NT2/D1 (cell line): ENCODE data around the gene NUP160.
"Not testable (repeated sequence)": the region's sequence is repeated elsewhere in the genome, so short reads cannot be mapped to it uniquely, and the experiment has no call there.

Experiments used
- DNase-seq: peaks from one replicate; pipeline ENCODE4 v3.0.0-alpha.2; 2011; ENCODE audit warnings: low read depth, low spot score
- H3K27me3 ChIP-seq: 2 replicates; pipeline ENCODE4 v1.6.0; 2011; ENCODE audit warnings: mild to moderate bottlenecking; ENCODE audit not compliant: insufficient read length, insufficient read depth
- H3K36me3 ChIP-seq: 2 replicates; pipeline ENCODE4 v1.6.1; 2011; ENCODE audit warnings: mild to moderate bottlenecking, low read length, mixed read lengths; ENCODE audit not compliant: insufficient read depth, insufficient read length
- H3K4me1 ChIP-seq: 2 replicates; pipeline ENCODE4 v1.5.1; 2011; ENCODE audit not compliant: insufficient read depth, insufficient read length
- H3K4me3 ChIP-seq: 2 replicates; pipeline ENCODE4 v1.5.1; 2011; ENCODE audit warnings: low read depth; ENCODE audit not compliant: insufficient read length
- H3K9ac ChIP-seq: 2 replicates; pipeline ENCODE4 v1.6.0; 2011; ENCODE audit warnings: low read depth; ENCODE audit not compliant: insufficient read length
- H3K9me3 ChIP-seq: 2 replicates; pipeline ENCODE4 v1.5.1; 2011; ENCODE audit warnings: mild to moderate bottlenecking, low read length; ENCODE audit not compliant: insufficient read depth
- SUZ12 ChIP-seq: IDR thresholded peaks from 2 replicates; pipeline ENCODE4 v1.6.1; 2011; ENCODE audit not compliant: insufficient read length, insufficient read depth; ENCODE audit errors: extremely low read depth
- YY1 ChIP-seq: IDR thresholded peaks from 2 replicates; pipeline ENCODE4 v1.6.1; 2011; ENCODE audit not compliant: insufficient read length, insufficient read depth
- ZNF274 ChIP-seq: IDR thresholded peaks from 2 replicates; pipeline ENCODE4 v1.6.1; 2011; ENCODE audit warnings: mild to moderate bottlenecking, low read depth, low read length

Gene NUP160

DNA sequence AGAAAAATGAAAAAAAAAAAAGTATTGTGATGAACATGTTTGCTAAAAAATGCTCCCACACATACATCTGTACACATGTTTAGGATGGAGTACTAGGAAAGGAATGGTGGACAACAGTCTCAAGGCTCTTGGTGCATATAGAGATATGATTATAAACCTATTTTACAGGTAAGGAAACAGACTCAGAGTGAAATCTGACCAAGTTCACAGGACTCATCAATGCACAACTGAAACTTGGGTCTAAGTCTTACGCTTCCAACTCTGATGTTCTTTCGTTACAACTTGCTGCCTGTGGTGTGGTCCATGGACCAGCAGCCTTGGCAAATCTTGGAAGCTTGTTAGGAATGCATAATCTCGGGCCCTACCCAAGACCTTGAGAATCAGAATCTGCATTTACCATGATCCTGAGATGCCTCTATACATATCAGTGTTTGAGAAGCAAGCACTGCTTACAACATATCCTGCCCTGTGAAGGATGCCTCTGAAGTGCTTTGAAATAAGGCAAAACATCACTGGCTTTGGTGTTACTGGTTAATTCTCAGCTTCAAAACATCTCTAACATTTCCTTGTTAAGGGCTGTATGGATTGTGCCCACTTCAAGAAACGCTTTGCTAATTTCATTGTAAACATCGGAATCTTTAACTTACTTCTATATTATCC is 39.9 kb upstream of the NUP160 start:
- TF ChIP-seq ZNF274 (no peak), SUZ12 (no peak), YY1 (no peak)
- H3K9ac ChIP-seq: no peak overlapping the region
- no peak overlapping the region for H3K4me3 ChIP-seq
- H3K27me3 ChIP-seq: no peaks in the 10 kb centered on the region
- H3K36me3 ChIP-seq: no peaks in the 10 kb centered on the region
- H3K9me3 ChIP-seq: no peaks in the 10 kb centered on the region
- DNase-seq: no peak
- H3K4me1 ChIP-seq: no peaks in the 10 kb centered on the region

DNA sequence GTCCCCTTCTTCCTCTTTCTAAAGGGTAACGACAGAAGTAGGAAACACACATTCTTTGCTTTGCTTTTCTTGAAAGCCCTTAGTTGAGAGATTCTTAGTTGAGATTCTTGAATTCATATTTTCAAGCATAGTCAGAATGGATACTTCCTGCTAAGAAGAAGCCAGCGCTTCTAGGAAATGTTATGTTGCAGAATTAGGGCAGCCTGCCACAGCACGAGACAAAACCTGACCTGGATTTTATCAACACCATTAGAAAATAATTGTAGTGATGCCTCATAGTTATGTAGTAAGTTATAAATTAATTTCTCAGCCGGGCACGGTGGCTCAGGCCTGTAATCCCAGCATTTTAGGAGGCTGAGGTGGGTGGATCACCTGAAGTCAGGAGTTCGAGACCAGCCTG is 37.9 kb upstream of the NUP160 start:
- DNase-seq: no peak
- no peak for TF ChIP-seq SUZ12
- TF ChIP-seq ZNF274: no peak
- TF ChIP-seq YY1: no peak
- Histone ChIP-seq H3K4me3 (no peak overlapping the region), H3K27me3 (no peaks in the 10 kb centered on the region), H3K4me1 (no peaks in the 10 kb centered on the region), H3K9ac (no peak overlapping the region), H3K36me3 (no peaks in the 10 kb centered on the region), H3K9me3 (no peaks in the 10 kb centered on the region)

GRCh38 chr11:47882437-47882836 is 34.3 kb upstream of the NUP160 start:
- not testable (repeated sequence) for H3K4me3 ChIP-seq, DNase-seq, H3K4me1 ChIP-seq, H3K36me3 ChIP-seq, H3K9me3 ChIP-seq, H3K9ac ChIP-seq, H3K27me3 ChIP-seq

DNA sequence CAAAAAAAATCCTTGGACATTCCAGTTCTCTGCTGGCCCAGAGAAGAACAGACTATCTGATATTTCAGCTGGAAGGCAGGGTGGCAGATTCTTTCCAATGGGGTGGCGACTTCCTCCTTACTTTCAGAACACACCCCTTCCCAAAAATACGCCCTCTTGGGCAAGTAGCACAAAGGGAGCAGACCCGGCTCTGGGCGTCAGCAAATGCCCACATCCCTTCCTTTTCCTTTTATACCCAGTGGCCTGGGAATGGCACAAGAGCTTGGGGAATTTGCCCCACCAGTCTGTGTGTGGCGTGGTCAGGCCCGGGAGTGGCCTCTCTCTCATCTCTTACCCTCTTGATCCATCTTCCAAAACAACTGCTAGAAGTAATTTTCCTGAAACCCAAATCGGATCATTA is 33.0 kb upstream of the NUP160 start:
- Histone ChIP-seq H3K27me3 (no peaks in the 10 kb centered on the region), H3K4me3 (no peak overlapping the region), H3K9me3 (peaks cover 9% of the 10 kb centered on the region), H3K9ac (no peak overlapping the region), H3K4me1 (no peaks in the 10 kb centered on the region), H3K36me3 (no peaks in the 10 kb centered on the region)
- DNase-seq: no peak
- TF ChIP-seq ZNF274 (no peak), YY1 (no peak), SUZ12 (no peak)

DNA sequence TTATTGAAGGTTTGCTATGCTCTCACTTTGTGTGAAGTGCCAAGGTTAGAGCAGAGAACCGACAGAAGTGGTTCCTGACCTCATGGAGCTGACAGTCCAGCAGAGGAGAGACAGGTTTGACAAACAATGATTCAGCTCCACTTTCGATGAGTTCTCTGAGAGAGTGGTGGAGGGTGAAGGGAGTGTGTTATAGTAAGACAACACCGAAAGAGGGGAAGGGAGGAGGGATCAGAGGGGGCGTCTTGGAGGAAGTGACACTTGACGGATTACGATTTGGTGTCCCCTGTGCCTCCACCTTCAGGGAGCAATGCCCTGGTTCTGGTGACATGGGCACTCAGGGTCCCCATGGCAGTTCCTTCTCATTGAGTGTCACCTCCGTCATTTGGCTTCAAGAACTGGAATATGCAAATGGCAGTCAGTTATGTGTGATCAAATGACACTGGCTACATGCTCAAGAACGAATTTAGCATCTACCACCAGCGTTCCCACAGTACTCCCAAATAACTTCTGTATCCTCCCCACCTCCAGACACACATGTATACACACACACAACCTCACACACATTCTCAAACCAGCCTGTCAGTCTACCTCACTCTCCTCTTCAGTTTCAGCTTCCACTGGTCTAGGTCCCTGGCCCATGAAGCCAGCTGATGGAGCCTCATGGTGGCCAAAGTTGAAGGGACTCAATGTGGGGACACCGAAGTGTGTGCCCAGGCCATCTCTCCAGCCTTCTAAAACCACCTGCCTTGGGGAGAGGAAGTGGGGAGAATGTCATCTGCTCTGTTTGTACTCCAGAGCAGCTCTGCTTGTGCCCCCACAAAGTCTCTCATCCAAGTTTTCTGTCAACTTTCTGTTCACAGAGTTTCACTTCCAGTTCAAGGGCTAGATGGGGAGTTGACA is 31.4 kb upstream of the NUP160 start:
- H3K9ac ChIP-seq: no peak overlapping the region
- H3K27me3 ChIP-seq: no peaks in the 10 kb centered on the region
- no peak overlapping the region for H3K4me3 ChIP-seq
- TF ChIP-seq YY1 (no peak), SUZ12 (no peak), ZNF274 (no peak)
- H3K9me3 ChIP-seq: peaks cover 25% of the 10 kb centered on the region
- DNase-seq: no peak
- no peaks in the 10 kb centered on the region for H3K36me3 ChIP-seq
- no peaks in the 10 kb centered on the region for H3K4me1 ChIP-seq

DNA sequence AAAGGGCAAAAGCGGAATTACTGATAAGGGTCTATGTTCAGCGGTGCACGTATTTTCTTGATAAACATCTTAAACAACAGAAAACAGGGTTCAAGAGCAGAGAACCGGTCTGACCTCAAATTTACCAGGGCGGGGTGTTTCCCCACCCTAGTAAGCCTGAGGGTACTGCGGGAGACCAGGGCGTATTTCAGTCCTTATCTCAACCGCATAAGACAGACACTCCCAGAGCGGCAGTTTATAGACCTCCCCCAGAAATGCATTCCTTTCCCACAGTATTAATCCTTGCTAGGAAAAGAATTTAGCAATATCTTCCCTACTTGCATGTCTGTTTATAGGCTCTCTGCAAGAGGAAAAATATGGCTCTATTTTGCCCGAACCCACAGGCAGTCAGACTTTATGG is 27.7 kb upstream of the NUP160 start:
- not testable (repeated sequence) for H3K36me3 ChIP-seq, H3K27me3 ChIP-seq, DNase-seq, H3K4me3 ChIP-seq, H3K9ac ChIP-seq, H3K4me1 ChIP-seq
- H3K9me3 ChIP-seq: peaks cover 25% of the 10 kb centered on the region

DNA sequence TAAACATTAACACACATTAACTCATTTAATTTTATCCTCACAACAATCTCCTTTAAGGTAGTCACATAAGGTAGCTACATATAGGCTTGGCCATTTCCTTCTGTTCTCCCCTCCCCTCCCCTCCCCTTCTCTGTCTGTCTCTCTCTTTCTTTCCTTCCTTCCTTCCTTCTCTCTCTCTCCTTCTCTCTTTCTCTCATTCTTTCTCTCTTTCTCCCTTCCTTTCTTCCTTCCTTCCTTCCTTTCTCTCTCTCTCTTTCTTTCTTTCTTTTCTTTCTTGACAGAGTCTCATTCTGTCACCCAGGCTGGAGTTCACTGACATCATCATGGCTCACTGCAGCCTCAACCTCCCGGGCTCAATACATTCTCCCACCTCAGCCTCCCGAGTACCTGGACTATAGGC is 22.3 kb upstream of the NUP160 start:
- no peaks in the 10 kb centered on the region for H3K27me3 ChIP-seq
- TF ChIP-seq YY1 (no peak), ZNF274 (no peak), SUZ12 (no peak)
- DNase-seq: no peak
- no peaks in the 10 kb centered on the region for H3K4me1 ChIP-seq
- H3K4me3 ChIP-seq: no peak overlapping the region
- peaks cover 8% of the 10 kb centered on the region; the same call in 1 of the 2 replicates for H3K9me3 ChIP-seq
- no peak overlapping the region for H3K9ac ChIP-seq
- H3K36me3 ChIP-seq: no peaks in the 10 kb centered on the region
